ENCODE measurements around the gene CYP17A1. TPM values are rescaled to one million over a fixed set of nuclear protein-coding genes. Genes with fewer than 3 reads are reported as not detected.

Gene CYP17A1
- total RNA-seq, 1 donor from 2014 or later: not detected

DNA sequence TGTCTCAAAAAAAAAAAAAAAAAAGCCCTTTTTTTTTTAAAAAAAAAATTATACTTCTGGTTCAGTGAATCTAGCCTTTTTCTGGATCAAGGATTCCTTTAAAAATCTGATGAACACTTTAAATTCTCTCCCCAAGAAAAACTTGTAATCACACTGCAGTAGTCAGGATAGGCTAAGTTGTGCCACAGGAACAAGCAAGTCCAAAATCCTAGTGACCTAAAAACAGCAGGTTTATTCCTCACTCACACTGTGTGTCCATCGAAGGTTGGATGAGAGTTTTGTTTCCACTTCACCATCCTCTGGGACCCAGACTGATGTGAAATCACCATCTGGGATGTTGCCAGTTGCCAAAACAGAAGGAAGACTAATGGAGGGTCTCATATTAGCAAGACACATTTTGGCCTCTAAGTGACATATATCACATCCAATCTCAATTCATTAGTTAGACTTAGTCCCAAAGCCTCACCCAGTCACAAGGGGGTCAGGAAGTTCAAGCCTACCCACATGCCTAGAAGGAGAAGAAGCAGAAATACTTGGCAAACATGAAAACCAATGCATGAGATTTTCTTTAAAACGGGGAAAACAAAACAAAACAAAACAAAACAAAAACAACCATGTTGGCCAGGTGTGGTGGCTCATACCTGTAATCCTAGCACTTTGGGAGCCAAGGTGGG lies 32.7 kb downstream of the CYP17A1 start:
- FAIRE-seq (no peak), DNase-seq (ENCODE audit: low read depth) (no peak)
- H3K79me2 ChIP-seq (ENCODE audit: insufficient read depth, low read length): peaks cover 10% of the 10 kb centered on the region
- no peaks in the 10 kb centered on the region for H3K9me3 ChIP-seq (ENCODE audit: insufficient read depth, low read depth, low read length)
- no peak overlapping the region for H3K4me2 ChIP-seq (ENCODE audit: low read length)
- no peak overlapping the region for H3K27ac ChIP-seq (ENCODE audit: low read depth, low read length)
- H3K27me3 ChIP-seq (ENCODE audit: insufficient read depth, low read length): no peaks in the 10 kb centered on the region
- Mint-ChIP-seq H3K4me1 (ENCODE audit: low read depth, unreplicated experiment) (peaks cover 39% of the 10 kb centered on the region), H3K36me3 (ENCODE audit: low read depth, unreplicated experiment) (peaks cover 22% of the 10 kb centered on the region), H3K27me3 (ENCODE audit: low read depth, unreplicated experiment) (no peaks in the 10 kb centered on the region), H3K4me3 (ENCODE audit: unreplicated experiment) (no peak overlapping the region), H3K9me3 (ENCODE audit: unreplicated experiment) (no peaks in the 10 kb centered on the region), H3K27ac (ENCODE audit: unreplicated experiment) (no peak overlapping the region)
- TF ChIP-seq, protein P1, sequence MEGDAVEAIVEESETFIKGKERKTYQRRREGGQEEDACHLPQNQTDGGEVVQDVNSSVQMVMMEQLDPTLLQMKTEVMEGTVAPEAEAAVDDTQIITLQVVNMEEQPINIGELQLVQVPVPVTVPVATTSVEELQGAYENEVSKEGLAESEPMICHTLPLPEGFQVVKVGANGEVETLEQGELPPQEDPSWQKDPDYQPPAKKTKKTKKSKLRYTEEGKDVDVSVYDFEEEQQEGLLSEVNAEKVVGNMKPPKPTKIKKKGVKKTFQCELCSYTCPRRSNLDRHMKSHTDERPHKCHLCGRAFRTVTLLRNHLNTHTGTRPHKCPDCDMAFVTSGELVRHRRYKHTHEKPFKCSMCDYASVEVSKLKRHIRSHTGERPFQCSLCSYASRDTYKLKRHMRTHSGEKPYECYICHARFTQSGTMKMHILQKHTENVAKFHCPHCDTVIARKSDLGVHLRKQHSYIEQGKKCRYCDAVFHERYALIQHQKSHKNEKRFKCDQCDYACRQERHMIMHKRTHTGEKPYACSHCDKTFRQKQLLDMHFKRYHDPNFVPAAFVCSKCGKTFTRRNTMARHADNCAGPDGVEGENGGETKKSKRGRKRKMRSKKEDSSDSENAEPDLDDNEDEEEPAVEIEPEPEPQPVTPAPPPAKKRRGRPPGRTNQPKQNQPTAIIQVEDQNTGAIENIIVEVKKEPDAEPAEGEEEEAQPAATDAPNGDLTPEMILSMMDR (IDR thresholded peaks at IDR 0.05; ENCODE audit: insufficient read depth, low read depth, low read length): no peak
- no peak for TF ChIP-seq EZH2 (IDR thresholded peaks at IDR 0.05; ENCODE audit: insufficient read depth, low read length)
- peaks cover 28% of the 10 kb centered on the region for H4K20me1 ChIP-seq (ENCODE audit: insufficient read depth, low read length)
- H3K4me3 ChIP-seq (ENCODE audit: insufficient read depth, low read depth, low read length): no peak overlapping the region
- H2AFZ ChIP-seq (ENCODE audit: low read depth, low read length): no peak overlapping the region
- no peak overlapping the region for H3K9ac ChIP-seq (ENCODE audit: low read length)
- no peaks in the 10 kb centered on the region for H3K36me3 ChIP-seq (ENCODE audit: insufficient read depth, low read length)
- H3K4me1 ChIP-seq (ENCODE audit: insufficient read depth, low read length): peaks cover 31% of the 10 kb centered on the region

DNA sequence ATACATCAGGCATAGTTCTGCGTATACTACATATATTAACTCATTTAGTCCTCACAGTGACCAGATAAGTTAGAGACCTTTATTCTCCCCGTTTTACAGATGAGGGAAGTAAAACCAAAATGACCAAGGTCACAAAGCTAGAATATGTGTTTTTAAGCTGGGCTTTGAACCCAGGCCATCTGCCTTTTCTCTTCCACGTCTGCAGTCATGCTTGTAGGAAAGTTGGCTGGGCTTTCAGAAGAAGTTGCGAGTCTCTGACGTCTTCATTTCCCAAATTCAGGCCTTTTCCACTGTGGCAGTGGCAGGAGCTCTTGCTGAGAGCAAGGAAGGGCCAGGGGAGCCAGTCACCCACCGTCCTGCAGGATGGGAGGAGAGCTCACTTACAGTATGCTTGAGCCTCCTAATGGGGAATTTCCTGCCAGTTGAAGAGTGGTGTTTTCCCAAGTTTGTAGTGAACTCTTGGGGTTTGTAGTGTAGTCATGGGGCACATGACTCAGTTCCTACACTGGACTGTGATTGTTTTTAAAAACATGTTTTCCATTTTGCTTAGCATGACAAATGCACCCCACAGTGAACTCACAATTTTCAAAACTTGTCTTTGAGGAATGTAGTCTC lies 34.2 kb downstream of the CYP17A1 start:
- peaks cover 31% of the 10 kb centered on the region for H4K20me1 ChIP-seq (ENCODE audit: insufficient read depth, low read length)
- peaks cover 32% of the 10 kb centered on the region for H3K4me1 ChIP-seq (ENCODE audit: insufficient read depth, low read length)
- peak overlapping the region; percentile 92 for H3K27ac ChIP-seq (ENCODE audit: low read depth, low read length)
- no peak overlapping the region for H3K4me3 ChIP-seq (ENCODE audit: insufficient read depth, low read depth, low read length)
- peak overlapping the region; percentile 76 for H3K9ac ChIP-seq (ENCODE audit: low read length)
- H3K4me2 ChIP-seq (ENCODE audit: low read length): peak overlapping the region; percentile 63
- H3K36me3 ChIP-seq (ENCODE audit: insufficient read depth, low read length): peaks cover 2% of the 10 kb centered on the region
- Mint-ChIP-seq H3K4me3 (ENCODE audit: unreplicated experiment) (peak overlapping the region; percentile 6), H3K36me3 (ENCODE audit: low read depth, unreplicated experiment) (peaks cover 24% of the 10 kb centered on the region), H3K27ac (ENCODE audit: unreplicated experiment) (peak overlapping the region; percentile 79), H3K27me3 (ENCODE audit: low read depth, unreplicated experiment) (no peaks in the 10 kb centered on the region), H3K4me1 (ENCODE audit: low read depth, unreplicated experiment) (peaks cover 34% of the 10 kb centered on the region), H3K9me3 (ENCODE audit: unreplicated experiment) (no peaks in the 10 kb centered on the region)
- FAIRE-seq (peak; percentile 86), DNase-seq (ENCODE audit: low read depth) (peak; percentile 96)
- TF ChIP-seq EZH2 (IDR thresholded peaks at IDR 0.05; ENCODE audit: insufficient read depth, low read length): no peak
- TF ChIP-seq, protein P1 (IDR thresholded peaks at IDR 0.05; ENCODE audit: insufficient read depth, low read depth, low read length): no peak
- H2AFZ ChIP-seq (ENCODE audit: low read depth, low read length): no peak overlapping the region
- H3K27me3 ChIP-seq (ENCODE audit: insufficient read depth, low read length): no peaks in the 10 kb centered on the region
- no peaks in the 10 kb centered on the region for H3K9me3 ChIP-seq (ENCODE audit: insufficient read depth, low read depth, low read length)
- peaks cover 10% of the 10 kb centered on the region for H3K79me2 ChIP-seq (ENCODE audit: insufficient read depth, low read length)

- Mint-ChIP-seq H3K4me3 (ENCODE audit: unreplicated experiment) (no peak overlapping the region), H3K9me3 (ENCODE audit: unreplicated experiment) (no peaks in the 10 kb centered on the region), H3K36me3 (ENCODE audit: low read depth, unreplicated experiment) (peaks cover 29% of the 10 kb centered on the region), H3K4me1 (ENCODE audit: low read depth, unreplicated experiment) (peaks cover 38% of the 10 kb centered on the region), H3K27ac (ENCODE audit: unreplicated experiment) (peak overlapping the region; percentile 95), H3K27me3 (ENCODE audit: low read depth, unreplicated experiment) (no peaks in the 10 kb centered on the region)
- peak overlapping the region; percentile 92 for H3K27ac ChIP-seq (ENCODE audit: low read depth, low read length)
- peaks cover 6% of the 10 kb centered on the region for H3K36me3 ChIP-seq (ENCODE audit: insufficient read depth, low read length)
- TF ChIP-seq, protein P1 (IDR thresholded peaks at IDR 0.05; ENCODE audit: insufficient read depth, low read depth, low read length): no peak
- TF ChIP-seq EZH2 (IDR thresholded peaks at IDR 0.05; ENCODE audit: insufficient read depth, low read length): no peak
- H4K20me1 ChIP-seq (ENCODE audit: insufficient read depth, low read length): peaks cover 39% of the 10 kb centered on the region
- FAIRE-seq (no peak), DNase-seq (ENCODE audit: low read depth) (no peak)
- H2AFZ ChIP-seq (ENCODE audit: low read depth, low read length): no peak overlapping the region
- H3K4me3 ChIP-seq (ENCODE audit: insufficient read depth, low read depth, low read length): no peak overlapping the region
- peak overlapping the region; percentile 76 for H3K9ac ChIP-seq (ENCODE audit: low read length)
- no peaks in the 10 kb centered on the region for H3K27me3 ChIP-seq (ENCODE audit: insufficient read depth, low read length)
- peaks cover 10% of the 10 kb centered on the region for H3K79me2 ChIP-seq (ENCODE audit: insufficient read depth, low read length)
- H3K9me3 ChIP-seq (ENCODE audit: insufficient read depth, low read depth, low read length): no peaks in the 10 kb centered on the region
- no peak overlapping the region for H3K4me2 ChIP-seq (ENCODE audit: low read length)
- H3K4me1 ChIP-seq (ENCODE audit: insufficient read depth, low read length): peaks cover 32% of the 10 kb centered on the region
Measured at GRCh38 chr10:102801978-102802377, 35.2 kb downstream of the CYP17A1 start.
